Measurements from ENCODE around the gene CADM1. TPM values are rescaled to one million over a fixed set of nuclear protein-coding genes. Genes with fewer than 3 reads are reported as not detected.

The CADM1 gene
- total RNA-seq, 1 experiment from 2014 or later: 1.1 TPM

DNA sequence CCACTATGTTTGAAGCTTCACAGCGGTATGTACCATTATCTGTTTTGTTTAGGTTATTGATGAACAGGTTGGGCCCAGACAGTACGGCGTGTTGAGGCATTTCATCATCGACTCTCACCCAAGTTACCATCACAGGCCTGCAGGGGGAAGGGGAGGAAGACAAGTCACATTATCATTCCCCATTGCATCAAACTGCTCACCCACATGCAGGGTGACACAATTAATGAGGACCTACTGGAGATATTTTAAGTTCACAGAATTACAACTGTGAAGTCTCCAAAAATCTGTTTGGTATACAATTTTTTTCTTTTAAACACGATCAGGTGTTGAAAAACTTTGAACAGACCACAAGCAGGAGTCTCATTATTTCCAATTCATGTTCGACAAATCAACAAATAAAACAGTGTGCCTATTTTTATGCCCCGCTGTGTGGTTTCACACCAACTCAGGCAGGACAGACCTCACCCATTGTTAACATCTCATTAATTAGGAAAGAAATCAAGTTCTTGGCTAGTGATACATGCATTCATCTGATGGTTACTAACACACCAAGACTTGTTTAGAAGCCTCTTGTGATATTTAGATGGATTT, 289.5 kb downstream of the CADM1 start:
- no peak overlapping the region for H3K27ac ChIP-seq (ENCODE audit: low read length)
- no TSS peak for BruUV-seq (replicated peaks)
- H3K4me1 ChIP-seq (ENCODE audit: insufficient read depth, low read length): no peaks in the 10 kb centered on the region
- peaks cover 4% of the 10 kb centered on the region; the same call in 1 of the 2 replicates for H3K9me3 ChIP-seq (ENCODE audit: low read length)
- H3K9me2 ChIP-seq (replicated peaks; ENCODE audit: low read length): no peaks in the 10 kb centered on the region
- no peak for ATAC-seq
- H3F3A ChIP-seq (ENCODE audit: low read length, unreplicated experiment): no peaks in the 10 kb centered on the region
- no peaks in the 10 kb centered on the region for H3K27me3 ChIP-seq (ENCODE audit: low read length)
- no peaks in the 10 kb centered on the region for H3K36me3 ChIP-seq (ENCODE audit: low read depth, low read length)
- ChIA-PET CTCF (no interaction called here), POLR2A (ENCODE audit: unreplicated experiment) (no interaction called here)
- DNase-seq: no peak
- H3K9ac ChIP-seq (ENCODE audit: low read length): no peak overlapping the region
- no peaks in the 10 kb centered on the region for H4K20me1 ChIP-seq (ENCODE audit: low read length)
- no peaks in the 10 kb centered on the region for H3K79me2 ChIP-seq (ENCODE audit: low read length)
- H3K4me2 ChIP-seq (ENCODE audit: low read length): no peak overlapping the region
- intact Hi-C loops (cut with micrococcal nuclease): no loop called here
- no peak overlapping the region for H2AFZ ChIP-seq (ENCODE audit: low read length)
- TF ChIP-seq EZH2 (IDR thresholded peaks at IDR 0.05; ENCODE audit: low read length, unreplicated experiment): no peak
- no peak for TF ChIP-seq EZH2phosphoT487 (IDR thresholded peaks at IDR 0.05; ENCODE audit: borderline replicate concordance, low read length)
- no peak for TF ChIP-seq CTCF (conservative IDR thresholded peaks at IDR 0.05; ENCODE audit: low read depth, low read length)
- no peak overlapping the region for H3K4me3 ChIP-seq (ENCODE audit: low read length)

- H3F3A ChIP-seq (ENCODE audit: low read length, unreplicated experiment): no peaks in the 10 kb centered on the region
- BruUV-seq (replicated peaks): no TSS peak
- H3K9me3 ChIP-seq (ENCODE audit: low read length): peaks cover 4% of the 10 kb centered on the region; the same call in 1 of the 2 replicates
- no peak overlapping the region for H3K4me2 ChIP-seq (ENCODE audit: low read length)
- H3K79me2 ChIP-seq (ENCODE audit: low read length): no peaks in the 10 kb centered on the region
- no peak for DNase-seq
- H3K9me2 ChIP-seq (replicated peaks; ENCODE audit: low read length): no peaks in the 10 kb centered on the region
- H2AFZ ChIP-seq (ENCODE audit: low read length): no peak overlapping the region
- no peaks in the 10 kb centered on the region for H4K20me1 ChIP-seq (ENCODE audit: low read length)
- TF ChIP-seq EZH2phosphoT487 (IDR thresholded peaks at IDR 0.05; ENCODE audit: borderline replicate concordance, low read length): no peak
- TF ChIP-seq EZH2 (IDR thresholded peaks at IDR 0.05; ENCODE audit: low read length, unreplicated experiment): no peak
- no peak for TF ChIP-seq CTCF (conservative IDR thresholded peaks at IDR 0.05; ENCODE audit: low read depth, low read length)
- no peak overlapping the region for H3K4me3 ChIP-seq (ENCODE audit: low read length)
- POLR2A ChIA-PET (ENCODE audit: unreplicated experiment): no interaction called here
- no peaks in the 10 kb centered on the region for H3K36me3 ChIP-seq (ENCODE audit: low read depth, low read length)
- H3K9ac ChIP-seq (ENCODE audit: low read length): no peak overlapping the region
- intact Hi-C loops (cut with micrococcal nuclease): no loop called here
- CTCF ChIA-PET: no interaction called here
- ATAC-seq: no peak
- H3K27me3 ChIP-seq (ENCODE audit: low read length): no peaks in the 10 kb centered on the region
- H3K27ac ChIP-seq (ENCODE audit: low read length): no peak overlapping the region
- no peaks in the 10 kb centered on the region for H3K4me1 ChIP-seq (ENCODE audit: insufficient read depth, low read length)
Measured at GRCh38 chr11:115213007-115213406, 291.2 kb downstream of the CADM1 start.

DNA sequence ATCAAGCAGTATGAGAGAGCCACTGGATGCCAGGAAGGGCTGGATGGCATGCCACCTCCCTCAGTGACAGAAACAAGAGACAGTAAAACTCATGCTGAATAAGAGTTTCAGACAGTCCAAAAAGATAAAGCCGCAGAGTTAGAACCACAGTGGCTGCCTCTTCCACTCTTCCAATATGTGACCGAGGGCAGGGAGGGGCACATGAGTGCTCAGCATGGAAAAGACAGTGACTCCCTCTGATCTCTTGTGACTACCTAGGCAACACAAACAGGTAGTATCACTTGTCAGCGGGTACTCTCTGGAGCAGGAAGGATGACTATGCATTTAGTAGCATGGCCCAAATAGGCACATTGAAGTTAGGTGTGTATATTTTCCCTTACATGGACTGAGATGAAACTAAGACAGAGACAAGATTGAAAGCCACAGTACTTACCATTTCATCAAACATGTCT, 295.4 kb downstream of the CADM1 start:
- no peak overlapping the region for H2AFZ ChIP-seq (ENCODE audit: low read length)
- no peaks in the 10 kb centered on the region for H3K27me3 ChIP-seq (ENCODE audit: low read length)
- no TSS peak for BruUV-seq (replicated peaks)
- intact Hi-C loops (cut with micrococcal nuclease): no loop called here
- H4K20me1 ChIP-seq (ENCODE audit: low read length): no peaks in the 10 kb centered on the region
- H3K9me2 ChIP-seq (replicated peaks; ENCODE audit: low read length): no peaks in the 10 kb centered on the region
- H3K4me1 ChIP-seq (ENCODE audit: insufficient read depth, low read length): no peaks in the 10 kb centered on the region
- no peaks in the 10 kb centered on the region for H3F3A ChIP-seq (ENCODE audit: low read length, unreplicated experiment)
- no peak overlapping the region for H3K4me3 ChIP-seq (ENCODE audit: low read length)
- no peak overlapping the region for H3K27ac ChIP-seq (ENCODE audit: low read length)
- TF ChIP-seq EZH2phosphoT487 (IDR thresholded peaks at IDR 0.05; ENCODE audit: borderline replicate concordance, low read length) (no peak), EZH2 (IDR thresholded peaks at IDR 0.05; ENCODE audit: low read length, unreplicated experiment) (no peak), CTCF (conservative IDR thresholded peaks at IDR 0.05; ENCODE audit: low read depth, low read length) (no peak)
- H3K4me2 ChIP-seq (ENCODE audit: low read length): no peak overlapping the region
- no peaks in the 10 kb centered on the region for H3K79me2 ChIP-seq (ENCODE audit: low read length)
- DNase-seq (no peak), ATAC-seq (no peak)
- POLR2A ChIA-PET (ENCODE audit: unreplicated experiment): no interaction called here
- H3K36me3 ChIP-seq (ENCODE audit: low read depth, low read length): no peaks in the 10 kb centered on the region
- CTCF ChIA-PET: no interaction called here
- no peaks in the 10 kb centered on the region for H3K9me3 ChIP-seq (ENCODE audit: low read length)
- no peak overlapping the region for H3K9ac ChIP-seq (ENCODE audit: low read length)
